K562 (cell line): ENCODE measurements around the gene KXD1. TPM values are rescaled to one million over a fixed set of nuclear protein-coding genes. Genes with fewer than 3 reads are reported as not detected.

Experiments
- ATF7 ChIP-seq: fragments of 450-650 bp; IDR thresholded peaks from 2 replicates; pipeline ENCODE4 v1.7.1; 2014; ENCODE audit warnings: mild to moderate bottlenecking, moderate library complexity
- BRD4 ChIP-seq: fragments of 200-600 bp; sonication (generic); IDR thresholded peaks from 2 replicates; pipeline ENCODE4 v1.6.1; 2017; ENCODE audit warnings: inconsistent platforms
- BRF2 ChIP-seq: IDR thresholded peaks from 3 replicates; pipeline ENCODE4 v1.6.1; 2011; ENCODE audit warnings: borderline replicate concordance, mild to moderate bottlenecking; ENCODE audit not compliant: insufficient read length, insufficient read depth
- CTCF ChIP-seq, 3 experiments: IDR thresholded peaks in 2 of 3; conservative IDR thresholded peaks in 1 of 3; 2 replicates each; pipeline ENCODE4 v1.5.1; 2011 to 2012; ENCODE audit warnings: low read length in 3 of 3, mild to moderate bottlenecking in 3 of 3, control low read depth in 2 of 3, improper control_type of control experiment in 1 of 3, inconsistent platforms in 1 of 3, low read depth in 1 of 3, mixed read lengths in 1 of 3, moderate library complexity in 1 of 3; ENCODE audit not compliant: insufficient read depth in 2 of 3
- GABPA ChIP-seq: fragments of 200-800 bp; sonication (Bioruptor generic); conservative IDR thresholded peaks from 2 replicates; pipeline ENCODE4 v1.6.1; 2016; ENCODE audit warnings: low read depth, missing genetic modification characterization, missing compliant biosample characterization
- GTF2A2 ChIP-seq: IDR thresholded peaks from 2 replicates; pipeline ENCODE4 v1.6.1; 2016; ENCODE audit warnings: mild to moderate bottlenecking, missing genetic modification characterization, missing compliant biosample characterization
- GTF2E2 ChIP-seq: fragments of 200-800 bp; sonication (Bioruptor generic); IDR thresholded peaks from 2 replicates; pipeline ENCODE4 v1.6.1; 2016; ENCODE audit warnings: missing genetic modification characterization, missing compliant biosample characterization
- HLTF ChIP-seq: fragments of 450-650 bp; IDR thresholded peaks from 2 replicates; pipeline ENCODE4 v1.6.1; 2016
- HMGN3 ChIP-seq: IDR thresholded peaks from 2 replicates; pipeline ENCODE4 v1.6.1; 2011; ENCODE audit warnings: borderline replicate concordance, low read depth, mild to moderate bottlenecking, mixed read lengths, low read length; ENCODE audit not compliant: insufficient read length; ENCODE audit errors: extremely low read depth
- HMGXB4 ChIP-seq: sonication (generic); formaldehyde crosslinking; IDR thresholded peaks from 2 replicates; pipeline ENCODE4 v1.8.1; 2023; ENCODE audit warnings: mild to moderate bottlenecking, missing genetic modification reagents
- MTF1 ChIP-seq: fragments of 250-450 bp; sonication (Bioruptor Pico); IDR thresholded peaks from 2 replicates; pipeline ENCODE4 v1.9.0; 2021; ENCODE audit warnings: moderate library complexity, mild to moderate bottlenecking, inconsistent platforms, borderline replicate concordance
- NR2C2 ChIP-seq, 2 experiments: fragments of 200-800 bp in 1 of 2; sonication (Bioruptor generic) in 1 of 2; sonication (generic) in 1 of 2; formaldehyde crosslinking in 1 of 2; IDR thresholded peaks; 2 replicates each; pipeline versions ENCODE4 v1.6.1 to v1.8.0; 2016 to 2022; ENCODE audit warnings: mild to moderate bottlenecking in 1 of 2, missing compliant biosample characterization in 1 of 2, missing genetic modification characterization in 1 of 2, missing genetic modification reagents in 1 of 2
- NR4A1 ChIP-seq, 2 experiments: fragments of 250-450 bp in 1 of 2; fragments of 450-650 bp in 1 of 2; sonication (Bioruptor Pico) in 1 of 2; IDR thresholded peaks; 2 replicates each; pipeline versions ENCODE4 v1.4.0 to v1.6.1; 2016 to 2020; ENCODE audit warnings: mild to moderate bottlenecking in 2 of 2, missing compliant biosample characterization in 1 of 2, missing genetic modification characterization in 1 of 2, moderate library complexity in 1 of 2
- PHF20 ChIP-seq: fragments of 450-650 bp; IDR thresholded peaks from 2 replicates; pipeline ENCODE4 v1.6.1; 2018; ENCODE audit not compliant: partially characterized antibody
- PKNOX1 ChIP-seq: fragments of 450-650 bp; IDR thresholded peaks from 2 replicates; pipeline ENCODE4 v1.6.1; 2016
- POLR2H ChIP-seq: IDR thresholded peaks from 2 replicates; pipeline ENCODE4 v1.6.1; 2016; ENCODE audit warnings: missing genetic modification characterization, low read depth, mild to moderate bottlenecking, control low read depth, missing compliant biosample characterization, moderate library complexity
- PTRF ChIP-seq: fragments of 450-650 bp; IDR thresholded peaks from 2 replicates; pipeline ENCODE4 v1.6.1; 2016; ENCODE audit warnings: mild to moderate bottlenecking, missing genetic modification characterization, missing compliant biosample characterization
- TAL1 ChIP-seq: fragments of 450-650 bp; IDR thresholded peaks from 2 replicates; pipeline ENCODE4 v1.6.1; 2016; ENCODE audit warnings: mild to moderate bottlenecking
- ZBTB17 ChIP-seq: fragments of 450-650 bp; formaldehyde crosslinking; IDR thresholded peaks from 2 replicates; pipeline ENCODE4 v1.4.0; 2020; ENCODE audit warnings: mild to moderate bottlenecking
- ZFP30 ChIP-seq: fragments of 250-450 bp; sonication (Bioruptor Pico); IDR thresholded peaks from 2 replicates; pipeline ENCODE4 v1.8.0; 2022; ENCODE audit warnings: moderate library complexity, mild to moderate bottlenecking, inconsistent platforms, borderline replicate concordance
- ZNF589 ChIP-seq: fragments of 200-800 bp; sonication (Bioruptor generic); IDR thresholded peaks from 2 replicates; pipeline ENCODE4 v1.6.1; 2016; ENCODE audit warnings: low read depth, missing genetic modification characterization, missing compliant biosample characterization
- polyA plus RNA-seq, 8 experiments: library from polyadenylated mRNA; depleted of rRNA in 4 of 8; stranded (reverse) in 5 of 8; unstranded in 3 of 8; fragments of >200 nt; fragmentation: Nextera tagmentation in 2 of 8; fragmentation: Illumina TruSeq in 1 of 8; extraction: Ambion mirVana in 2 of 8; extraction: Trizol in 1 of 8; gene quantifications; 2 replicates each; pipeline versions ENCODE4 v1.2.1 to v1.2.3, GENCODE V29; 2011 to 2014; ENCODE audit warnings: inconsistent platforms in 1 of 8, missing spikeins in 1 of 8
- total RNA-seq, 7 experiments: library from RNA; depleted of rRNA in 6 of 7; stranded (reverse); fragments of >200 nt in 6 of 7; fragmentation: Illumina TruSeq in 2 of 7; extraction: Trizol in 2 of 7; gene quantifications; 2 replicates each; pipeline versions ENCODE4 v1.2.1 to v1.2.3, GENCODE V29; 2011 to 2021; ENCODE audit warnings: low replicate concordance in 1 of 7

KXD1 gene
- total and polyA plus RNA-seq, 9 of the 15 experiments (the other 6 are each of a cell fraction or from before 2014, with no cell fraction given): 21.9 to 210 (median 118) TPM

- no peak for TF ChIP-seq ZBTB17 (CRISPR knock-in tag)
- no peak; the same call in 1 of the 2 replicates for TF ChIP-seq NR2C2 (CRISPR knock-in tag; IDR thresholded peaks at IDR 0.05)
- peak; percentile 92 for TF ChIP-seq NR2C2 (tag; IDR thresholded peaks at IDR 0.05)
- no peak for TF ChIP-seq PTRF (tag)
- no peak for TF ChIP-seq GTF2E2 (tag)
- TF ChIP-seq ZNF589: no peak
- TF ChIP-seq HLTF: no peak
- no peak; the same call in 1 of the 2 replicates for TF ChIP-seq HMGXB4 (CRISPR knock-in tag)
- TF ChIP-seq HMGN3: peak; percentile 96
- TF ChIP-seq PKNOX1: peak; percentile 35; the same call in 1 of the 2 replicates
- peak; percentile 90 for TF ChIP-seq ATF7
- no peak for TF ChIP-seq MTF1
- TF ChIP-seq GTF2A2 (tag): no peak
- no peak for TF ChIP-seq ZFP30 (CRISPR knock-in tag)
- TF ChIP-seq PHF20: peak; percentile 62
- peak; percentile 89 for TF ChIP-seq POLR2H (tag)
- TF ChIP-seq NR4A1 (CRISPR knock-in tag; IDR thresholded peaks at IDR 0.05): no peak
- TF ChIP-seq NR4A1 (tag; IDR thresholded peaks at IDR 0.05): no peak
- peak in 2 of 3 experiments; percentile 1 to 4; a peak in 1 of 6 replicates for TF ChIP-seq CTCF (IDR thresholded peaks at IDR 0.05 in 2 of 3, conservative IDR thresholded peaks at IDR 0.05 in 1 of 3; ENCODE audit: insufficient read depth in 2 of 3, low read depth in 1 of 3, low read length in 3 of 3)
- no peak for TF ChIP-seq TAL1
- peak; percentile 96 for TF ChIP-seq GABPA (tag)
- TF ChIP-seq BRD4: 0 out of 2 replicates have a peak, but pooled peaks have one; percentile 58
- no peak for TF ChIP-seq BRF2
Measured at GRCh38 chr19:18571564-18572344, 14.1 kb downstream of the KXD1 start, which contains the start of gene UBA52 (continued).
